Neutrophil (primary cell): ENCODE measurements around the gene ST6GALNAC1.

Source experiments
- H3K27ac ChIP-seq: fragments of 200-600 bp; sonication (generic); 2 replicates; pipeline ENCODE4 v1.5.1; 2016; ENCODE audit warnings: mild to moderate bottlenecking, moderate library complexity
- H3K27me3 ChIP-seq: fragments of 200-600 bp; sonication (generic); 2 replicates; pipeline ENCODE4 v1.6.0; 2016; ENCODE audit warnings: mild to moderate bottlenecking
- H3K36me3 ChIP-seq: fragments of 200-600 bp; sonication (generic); 2 replicates; pipeline ENCODE4 v1.5.1; 2017
- H3K4me1 ChIP-seq, 2 experiments: fragments of 200-600 bp in 1 of 2; sonication (generic) in 1 of 2; 1 replicate in 1 of 2; 2 replicates in 1 of 2; pipeline versions ENCODE4 v1.5.1 to v1.6.1; 2013 to 2016; ENCODE audit warnings: low read depth in 1 of 2, low read length in 1 of 2, mild to moderate bottlenecking in 1 of 2, moderate library complexity in 1 of 2; ENCODE audit not compliant: control insufficient read depth in 1 of 2, insufficient read depth in 1 of 2
- H3K4me3 ChIP-seq, 2 experiments: fragments of 200-600 bp in 1 of 2; sonication (generic) in 1 of 2; 1 replicate in 1 of 2; 2 replicates in 1 of 2; pipeline ENCODE4 v1.5.1; 2013 to 2016; ENCODE audit warnings: low read depth in 1 of 2, low read length in 1 of 2, mild to moderate bottlenecking in 1 of 2, moderate library complexity in 1 of 2
- H3K9me3 ChIP-seq: fragments of 200-600 bp; sonication (generic); 2 replicates; pipeline ENCODE4 v1.5.1; 2016
- CTCF ChIP-seq: fragments of 200-600 bp; sonication (generic); IDR thresholded peaks from 2 replicates; pipeline ENCODE4 v1.5.1; 2016; ENCODE audit warnings: antibody characterized with exemption

The ST6GALNAC1 gene

GRCh38 chr17:76643553-76644148 is at the start of gene ST6GALNAC1:
ST6GALNAC1 (minus strand) TSS chr17:76643757; CDS start chr17:76643638, 119 bp downstream.
- Histone ChIP-seq H3K9me3 (no peaks in the 10 kb centered on the region), H3K27me3 (no peaks in the 10 kb centered on the region), H3K4me3 (no peak within 1 kb of the TSS), H3K36me3 (no peaks in the 10 kb centered on the region), H3K4me1 (peaks cover 25 to 26% of the 10 kb centered on the region in 2 experiments), H3K27ac (no peak within 1 kb of the TSS)
- no peak for TF ChIP-seq CTCF

- Histone ChIP-seq H3K4me1 (no peaks in the 10 kb centered on the region), H3K27ac (no peak overlapping the region), H3K4me3 (no peak overlapping the region), H3K27me3 (no peaks in the 10 kb centered on the region), H3K9me3 (no peaks in the 10 kb centered on the region), H3K36me3 (no peaks in the 10 kb centered on the region)
- no peak for TF ChIP-seq CTCF
These were observed 48.0 kb upstream of the ST6GALNAC1 start for GRCh38 chr17:76691379-76692191.

- no peaks in the 10 kb centered on the region for H3K27me3 ChIP-seq
- no peak for TF ChIP-seq CTCF
- H3K4me1 ChIP-seq, result no peaks in the 10 kb centered on the region
- no peak overlapping the region for H3K27ac ChIP-seq
- no peak overlapping the region for H3K4me3 ChIP-seq
- no peaks in the 10 kb centered on the region for H3K9me3 ChIP-seq
- no peaks in the 10 kb centered on the region for H3K36me3 ChIP-seq
These were observed 47.2 kb upstream of the ST6GALNAC1 start for GRCh38 chr17:76690596-76691280.

GRCh38 chr17:76689859-76690258 is 46.3 kb upstream of the ST6GALNAC1 start:
- Histone ChIP-seq H3K4me3 (no peak overlapping the region), H3K36me3 (no peaks in the 10 kb centered on the region), H3K4me1 (no peaks in the 10 kb centered on the region), H3K27ac (no peak overlapping the region), H3K27me3 (no peaks in the 10 kb centered on the region), H3K9me3 (no peaks in the 10 kb centered on the region)
- no peak for TF ChIP-seq CTCF

- Histone ChIP-seq H3K27me3 (no peaks in the 10 kb centered on the region), H3K36me3 (no peaks in the 10 kb centered on the region), H3K4me3 (no peak overlapping the region), H3K27ac (no peak overlapping the region), H3K4me1 (no peaks in the 10 kb centered on the region), H3K9me3 (no peaks in the 10 kb centered on the region)
- TF ChIP-seq CTCF, result no peak
These were observed 44.6 kb upstream of the ST6GALNAC1 start for GRCh38 chr17:76688165-76688622.
